Activated B cell treated with CpG ODN at 0.5 μM for 24 hours (primary cell): Measurements from ENCODE around the gene KCTD7. TPM values are rescaled to one million over a fixed set of nuclear protein-coding genes. Genes with fewer than 3 reads are reported as not detected.
"Not testable (repeated sequence)": the region's sequence is repeated elsewhere in the genome, so short reads cannot be mapped to it uniquely, and the experiment has no call there.

ENCODE experiments used
- ATAC-seq: fragments of 200-7000 bp; cut with Tn5 transposase; one replicate; pipeline ENCODE4 v1.10.0; 2021; ENCODE audit warnings: low read depth, mild to moderate bottlenecking, moderate library complexity
- CTCF ChIA-PET: fragments of 350-600 bp; sonication (Branson Sonifier 250); formaldehyde crosslinking; loops from one replicate; lab custom pipeline; 2021; ENCODE audit warnings: antibody characterized with exemption; lab: Charles Lee
- POLR2A ChIA-PET: fragments of 350-600 bp; sonication (Branson Sonifier 250); formaldehyde crosslinking; loops from one replicate; lab custom pipeline; 2021; ENCODE audit warnings: antibody characterized with exemption; lab: Charles Lee
- DNase-seq: peaks from one replicate; pipeline ENCODE4 v3.0.0; 2022
- H3K27ac Mint-ChIP-seq: one replicate; pipeline ENCODE4 v1.8.0; 2020; ENCODE audit warnings: mixed read lengths
- H3K27me3 Mint-ChIP-seq: one replicate; pipeline ENCODE4 v1.8.0; 2021; ENCODE audit warnings: mixed read lengths
- H3K36me3 Mint-ChIP-seq: one replicate; pipeline ENCODE4 v1.8.0; 2021; ENCODE audit warnings: low read depth, mixed read lengths
- H3K4me1 Mint-ChIP-seq: one replicate; pipeline ENCODE4 v1.8.0; 2021; ENCODE audit warnings: mixed read lengths
- H3K4me3 Mint-ChIP-seq: one replicate; pipeline ENCODE4 v1.8.0; 2020; ENCODE audit warnings: mild to moderate bottlenecking, mixed read lengths
- H3K9me3 Mint-ChIP-seq: one replicate; pipeline ENCODE4 v1.8.0; 2020; ENCODE audit warnings: mixed read lengths
- CTCF ChIP-seq: fragments of 200-600 bp; IDR thresholded peaks from one replicate; pipeline ENCODE4 v1.8.0; 2022; ENCODE audit warnings: antibody characterized with exemption, mild to moderate bottlenecking
- intact Hi-C: fragments of 100-400 bp; cut with micrococcal nuclease; formaldehyde crosslinking; loops from one replicate; pipeline ENCODE4 v1.15.1; 2024
- total RNA-seq: library from RNA; stranded (reverse); gene quantifications from 2 replicates; pipeline ENCODE4 v1.2.3, GENCODE V29; 2022

The KCTD7 gene
- total RNA-seq, 1 donor from 2014 or later: 13.2 TPM

DNA sequence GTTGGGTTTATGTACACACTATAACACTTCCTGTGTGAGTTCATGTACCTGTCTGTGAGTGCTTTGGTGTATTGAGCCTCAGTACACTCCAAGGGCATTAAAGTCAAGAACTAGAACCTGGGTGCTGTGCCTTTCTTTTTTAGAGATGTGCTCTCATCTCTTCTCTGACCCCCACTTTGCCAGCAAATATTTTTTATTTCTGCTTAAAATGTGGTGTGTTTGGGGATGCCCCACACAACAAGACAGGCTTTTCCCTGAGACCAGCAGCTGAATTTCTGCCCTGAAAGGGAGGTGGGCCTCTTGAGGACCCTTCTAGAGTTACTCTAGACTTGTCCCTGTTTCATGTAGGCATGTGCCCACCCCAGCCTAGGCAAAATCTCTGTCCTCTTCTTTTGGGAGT, 14.3 kb downstream of the KCTD7 start:
- H3K4me3 Mint-ChIP-seq: no peak overlapping the region
- no peak for DNase-seq
- H3K36me3 Mint-ChIP-seq: peaks cover 73% of the 10 kb centered on the region
- no peak for TF ChIP-seq CTCF
- no peaks in the 10 kb centered on the region for H3K27me3 Mint-ChIP-seq
- intact Hi-C loops: no loop called here
- peaks cover 13% of the 10 kb centered on the region for H3K4me1 Mint-ChIP-seq
- ChIA-PET POLR2A (interaction anchor here (0.6 to 1.1 kb wide), 2 partner anchors 11 to 38 kb away, joined by 5 read pairs; no protein-coding TSS in a partner anchor), CTCF (no interaction called here)
- no peaks in the 10 kb centered on the region for H3K9me3 Mint-ChIP-seq
- H3K27ac Mint-ChIP-seq: no peak overlapping the region
- no peak for ATAC-seq

GRCh38 chr7:66643395-66643794, 14.7 kb downstream of the KCTD7 start:
- Mint-ChIP-seq H3K27ac (no peak overlapping the region), H3K4me1 (peaks cover 13% of the 10 kb centered on the region), H3K36me3 (peaks cover 70% of the 10 kb centered on the region), H3K4me3 (no peak overlapping the region), H3K27me3 (no peaks in the 10 kb centered on the region), H3K9me3 (no peaks in the 10 kb centered on the region)
- no peak for TF ChIP-seq CTCF
- POLR2A ChIA-PET: interaction anchor here (0.6 kb wide), 1 partner anchor 38 kb away, joined by 5 read pairs; no protein-coding TSS in a partner anchor
- DNase-seq (no peak), ATAC-seq (no peak)
- CTCF ChIA-PET: no interaction called here
- intact Hi-C loops: no loop called here

GRCh38 chr7:66651026-66651425, 22.3 kb downstream of the KCTD7 start:
- CTCF ChIA-PET, H3K27me3 Mint-ChIP-seq, H3K27ac Mint-ChIP-seq, H3K9me3 Mint-ChIP-seq, ATAC-seq, intact Hi-C loops, DNase-seq, H3K4me3 Mint-ChIP-seq: not testable (repeated sequence)
- Mint-ChIP-seq H3K4me1 (peaks cover 27% of the 10 kb centered on the region), H3K36me3 (peaks cover 22% of the 10 kb centered on the region)
- POLR2A ChIA-PET: interaction anchor here (0.7 kb wide), 1 partner anchor 928 kb away, joined by 4 read pairs; no protein-coding TSS in a partner anchor

DNA sequence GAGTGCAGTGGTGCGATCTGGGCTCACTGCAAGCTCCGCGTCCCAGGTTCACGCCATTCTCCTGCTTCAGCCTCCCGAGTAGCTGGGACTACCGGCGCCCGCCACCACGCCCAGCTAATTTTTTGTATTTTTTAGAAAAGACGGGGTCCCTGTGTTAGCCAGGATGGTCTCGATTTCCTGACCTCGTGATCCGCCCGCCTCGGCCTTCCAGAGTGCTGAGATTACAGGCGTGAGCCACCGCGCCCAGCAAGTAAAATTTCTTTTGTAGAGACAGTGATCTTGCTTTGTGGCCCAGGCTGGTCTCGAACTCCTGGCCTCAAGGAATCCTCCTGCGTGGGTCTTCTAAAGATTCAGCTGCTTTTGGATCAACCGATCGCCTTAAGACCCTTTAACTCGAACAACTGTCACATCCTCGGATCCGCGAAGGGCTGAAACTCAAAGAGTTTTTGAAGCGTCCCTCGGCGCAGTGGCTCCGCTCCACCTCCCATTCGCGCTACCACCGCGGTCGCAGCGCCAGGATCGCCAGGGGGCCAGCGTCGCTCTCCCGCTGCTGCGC, 25.1 kb downstream of the KCTD7 start:
- Mint-ChIP-seq H3K4me1 (peaks cover 30% of the 10 kb centered on the region), H3K36me3 (peaks cover 12% of the 10 kb centered on the region), H3K4me3 (peak overlapping the region; percentile 94), H3K27ac (peak overlapping the region; percentile 96)
- ATAC-seq, H3K9me3 Mint-ChIP-seq, H3K27me3 Mint-ChIP-seq, CTCF ChIA-PET, DNase-seq: not testable (repeated sequence)
- intact Hi-C loops: loop anchor here (1.0 to 2.0 kb wide), 7 partner anchors 25 to 343 kb away; partner anchors contain the start of genes KCTD7, RABGEF1 and TYW1
- POLR2A ChIA-PET: interaction anchor here (0.7 to 2.5 kb wide), 14 partner anchors 12 to 342 kb away, joined by 3 to 32 read pairs (median 6); partner anchors contain the start of genes KCTD7, RABGEF1 and SBDS

- Mint-ChIP-seq H3K4me1 (peaks cover 30% of the 10 kb centered on the region), H3K27ac (peak overlapping the region; percentile 96), H3K4me3 (peak overlapping the region; percentile 94), H3K9me3 (no peaks in the 10 kb centered on the region), H3K27me3 (no peaks in the 10 kb centered on the region), H3K36me3 (peaks cover 12% of the 10 kb centered on the region)
- TF ChIP-seq CTCF: no peak
- POLR2A ChIA-PET: interaction anchor here (0.5 to 2.5 kb wide), 17 partner anchors 12 to 450 kb away, joined by 3 to 32 read pairs (median 4); partner anchors contain the start of genes KCTD7, RABGEF1 and SBDS
- ATAC-seq (peak; percentile 91), DNase-seq (peak; percentile 97)
- intact Hi-C loops: loop anchor here (1.0 to 2.0 kb wide), 7 partner anchors 26 to 342 kb away; partner anchors contain the start of genes KCTD7, RABGEF1 and TYW1
- CTCF ChIA-PET: interaction anchor here (0.7 kb wide), 1 partner anchor 97 kb away, joined by 4 read pairs; no protein-coding TSS in a partner anchor
Observed at GRCh38 chr7:66654275-66655112, 25.8 kb downstream of the KCTD7 start.

DNA sequence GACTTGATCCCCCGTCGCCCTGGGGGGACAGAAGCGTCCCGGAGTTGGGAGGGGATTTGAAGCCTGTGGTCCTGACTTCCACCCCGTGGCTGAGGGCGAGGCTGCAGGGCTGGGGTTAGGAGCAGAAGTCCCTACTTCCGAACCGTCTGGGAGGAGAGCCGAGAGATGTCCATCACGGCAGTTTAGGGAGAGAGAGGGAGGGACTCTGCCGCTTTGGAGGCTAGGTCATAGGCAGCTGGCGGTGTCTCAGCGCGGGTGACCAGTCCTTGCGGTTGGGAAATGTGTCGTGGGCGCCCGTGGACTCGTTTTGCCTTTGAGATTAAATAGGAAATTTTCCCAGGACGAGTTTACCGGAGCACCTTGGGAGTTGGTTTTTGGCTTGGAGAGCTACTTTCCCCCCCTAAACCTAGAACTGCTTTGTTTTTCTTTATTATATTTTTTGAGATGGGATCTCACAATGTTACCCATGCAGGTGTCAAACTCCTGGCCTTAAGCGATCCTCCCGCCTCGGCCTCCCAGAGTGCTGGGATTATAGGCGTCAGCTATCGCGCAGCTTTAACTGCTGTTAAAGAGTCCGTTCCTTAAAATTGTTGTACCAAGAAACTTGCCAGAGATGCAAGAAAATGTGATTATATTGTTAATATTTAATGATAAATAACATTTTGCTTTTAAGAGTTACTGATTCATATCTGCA, 26.6 kb downstream of the KCTD7 start:
- Mint-ChIP-seq H3K4me1 (peaks cover 30% of the 10 kb centered on the region), H3K36me3 (peaks cover 12% of the 10 kb centered on the region), H3K4me3 (peak overlapping the region; percentile 94), H3K27ac (peak overlapping the region; percentile 83)
- not testable (repeated sequence) for H3K9me3 Mint-ChIP-seq, DNase-seq, H3K27me3 Mint-ChIP-seq, ATAC-seq
- intact Hi-C loops: loop anchor here (2.0 kb wide), 1 partner anchor 342 kb away; the partner anchor contains the start of gene TYW1
- ChIA-PET POLR2A (interaction anchor here (0.5 to 2.5 kb wide), 6 partner anchors 27 to 189 kb away, joined by 3 to 32 read pairs (median 10); partner anchors contain the start of genes KCTD7 and RABGEF1), CTCF (interaction anchor here (0.7 kb wide), 1 partner anchor 98 kb away, joined by 4 read pairs; no protein-coding TSS in a partner anchor)

GRCh38 chr7:66655826-66656485, 27.3 kb downstream of the KCTD7 start:
- H3K27ac Mint-ChIP-seq, ATAC-seq, CTCF ChIA-PET, H3K27me3 Mint-ChIP-seq, DNase-seq, H3K9me3 Mint-ChIP-seq, POLR2A ChIA-PET: not testable (repeated sequence)
- Mint-ChIP-seq H3K4me3 (peak overlapping the region; percentile 12), H3K4me1 (peaks cover 30% of the 10 kb centered on the region), H3K36me3 (peaks cover 12% of the 10 kb centered on the region)
- intact Hi-C loops: loop anchor here (2.0 kb wide), 1 partner anchor 341 kb away; the partner anchor contains the start of gene TYW1
